ENCODE results near the gene CHRNB2. TPM values are rescaled to one million over a fixed set of nuclear protein-coding genes. Genes with fewer than 3 reads are reported as not detected.

Gene CHRNB2
- polyA plus RNA-seq, 1 donor: 0.53 TPM

GRCh38 chr1:154553056-154554030 is 14.2 kb upstream of the CHRNB2 start:
- DNase-seq: no peak

GRCh38 chr1:154556422-154556821 is 11.2 kb upstream of the CHRNB2 start:
- DNase-seq: no peak

- DNase-seq: no peak
Measured at GRCh38 chr1:154557248-154557938, 10.2 kb upstream of the CHRNB2 start.

- DNase-seq: no peak
Measured at GRCh38 chr1:154557939-154558719, 9.4 kb upstream of the CHRNB2 start, which contains the start of gene UBE2Q1. UBE2Q1 (minus strand) TSS chr1:154558662; CDS start chr1:154558553, 109 bp downstream.

GRCh38 chr1:154558720-154559465 is 8.7 kb upstream of the CHRNB2 start:
- peak; percentile 97 for DNase-seq

- DNase-seq: peak; percentile 92
Measured at GRCh38 chr1:154559466-154560044, 8.0 kb upstream of the CHRNB2 start.

GRCh38 chr1:154565876-154566275 is 1.7 kb upstream of the CHRNB2 start:
- no peak for DNase-seq

- no peak for DNase-seq
Measured at GRCh38 chr1:154568157-154568815, 708 bp downstream of the CHRNB2 start.

GRCh38 chr1:154571244-154571963 is 3.8 kb downstream of the CHRNB2 start:
- no peak for DNase-seq

GRCh38 chr1:154571964-154572288 is 4.3 kb downstream of the CHRNB2 start:
- no peak for DNase-seq

- no peak for DNase-seq
Measured at GRCh38 chr1:154572468-154573167, 5.0 kb downstream of the CHRNB2 start.

GRCh38 chr1:154573168-154573510 is 5.6 kb downstream of the CHRNB2 start:
- DNase-seq: no peak

- DNase-seq: no peak
Measured at GRCh38 chr1:154574716-154575115, 7.1 kb downstream of the CHRNB2 start.

GRCh38 chr1:154575147-154575927 is 7.8 kb downstream of the CHRNB2 start:
- DNase-seq: no peak

- no peak for DNase-seq
Measured at GRCh38 chr1:154575951-154576566, 8.5 kb downstream of the CHRNB2 start.

- DNase-seq: no peak
Measured at GRCh38 chr1:154577346-154578057, 9.9 kb downstream of the CHRNB2 start.

GRCh38 chr1:154578058-154578418 is 10.5 kb downstream of the CHRNB2 start:
- peak; percentile 8 for DNase-seq

GRCh38 chr1:154579374-154579773 is 11.8 kb downstream of the CHRNB2 start:
- no peak for DNase-seq

Data from left kidney (tissue), 2 donors.